DOHH2 (cell line): ENCODE measurements around the gene ZNG1A.

ENCODE experiments used
- H3F3A ChIP-seq: fragments of 200-600 bp; sonication (generic), shearing (Covaris generic); 2 replicates; pipeline ENCODE4 v1.6.0; 2016; ENCODE audit warnings: antibody characterized with exemption, mild to moderate bottlenecking; ENCODE audit not compliant: control insufficient read depth, insufficient read depth
- H3K27ac ChIP-seq: fragments of 200-600 bp; sonication (generic); 2 replicates; pipeline ENCODE4 v1.5.1; 2014; ENCODE audit warnings: low read depth, mild to moderate bottlenecking, low read length, moderate library complexity
- H3K27me3 ChIP-seq: fragments of 200-600 bp; sonication (generic); 2 replicates; pipeline ENCODE4 v1.6.1; 2014; ENCODE audit warnings: mild to moderate bottlenecking, low read length, mixed read lengths; ENCODE audit not compliant: control insufficient read depth
- H3K36me3 ChIP-seq: fragments of 200-600 bp; sonication (generic); 2 replicates; pipeline ENCODE4 v1.6.1; 2014; ENCODE audit warnings: mild to moderate bottlenecking, low read length, moderate library complexity, mixed read lengths; ENCODE audit not compliant: control insufficient read depth
- H3K4me1 ChIP-seq: fragments of 200-600 bp; sonication (generic); 2 replicates; pipeline ENCODE4 v1.6.1; 2014; ENCODE audit warnings: mild to moderate bottlenecking, low read length, mixed read lengths; ENCODE audit not compliant: control insufficient read depth
- H3K4me2 ChIP-seq: fragments of 200-600 bp; sonication (generic); 2 replicates; pipeline ENCODE4 v1.6.0; 2014; ENCODE audit warnings: mild to moderate bottlenecking, low read length, moderate library complexity
- H3K4me3 ChIP-seq: fragments of 200-600 bp; sonication (generic); 2 replicates; pipeline ENCODE4 v1.5.1; 2014; ENCODE audit warnings: mild to moderate bottlenecking, low read length, mixed read lengths
- H3K79me2 ChIP-seq: fragments of 200-600 bp; sonication (generic); 2 replicates; pipeline ENCODE4 v1.6.1; 2014; ENCODE audit warnings: mild to moderate bottlenecking, low read length, mixed read lengths; ENCODE audit not compliant: control insufficient read depth
- H3K9me2 ChIP-seq: fragments of 200-600 bp; sonication (generic); replicated peaks from 2 replicates; pipeline ENCODE4 v1.6.1; 2014; ENCODE audit warnings: mild to moderate bottlenecking, low read length, mixed read lengths; ENCODE audit not compliant: control insufficient read depth
- H3K9me3 ChIP-seq: fragments of 200-600 bp; sonication (generic); 2 replicates; pipeline ENCODE4 v1.6.1; 2014; ENCODE audit warnings: antibody characterized with exemption, low read length, mixed read lengths; ENCODE audit not compliant: control insufficient read depth, insufficient read depth
- H4K20me1 ChIP-seq: fragments of 200-600 bp; sonication (generic); 2 replicates; pipeline ENCODE4 v1.6.0; 2014; ENCODE audit warnings: low read depth, mild to moderate bottlenecking, antibody characterized with exemption, low read length, moderate library complexity; ENCODE audit not compliant: control insufficient read depth, insufficient read depth
- EZH2phosphoT487 ChIP-seq: fragments of 200-600 bp; sonication (generic); IDR thresholded peaks from 2 replicates; pipeline ENCODE4 v1.6.1; 2017; ENCODE audit warnings: borderline replicate concordance, mild to moderate bottlenecking, antibody characterized with exemption, low read length, moderate library complexity, mixed read lengths
- TF ChIP-seq, protein P1 (sequence below): fragments of 200-600 bp; sonication (generic); IDR thresholded peaks from one replicate; pipeline ENCODE4 v1.5.1; 2014; ENCODE audit warnings: antibody characterized with exemption, mild to moderate bottlenecking, low read depth, low read length; ENCODE audit not compliant: poor library complexity, severe bottlenecking

ZNG1A gene

DNA sequence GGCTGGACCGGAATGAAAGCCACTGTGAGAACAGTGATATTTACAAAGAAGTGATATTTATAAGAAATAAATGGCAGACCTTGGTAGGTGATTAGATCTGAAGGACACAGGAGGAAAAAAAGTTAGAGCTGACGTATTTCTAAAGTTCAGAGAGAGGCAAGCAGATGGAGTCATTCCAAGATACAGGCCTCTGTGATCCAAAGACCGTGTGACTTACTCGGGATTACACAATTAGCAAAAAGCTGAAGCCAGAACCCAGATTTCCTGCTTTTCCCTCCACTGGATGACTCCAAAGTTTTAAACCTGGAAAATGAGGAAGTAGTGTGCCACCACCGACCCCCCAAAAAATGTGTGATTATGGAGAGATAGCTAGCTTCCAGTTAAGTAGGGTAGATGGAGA is 32.7 kb upstream of the ZNG1A start:
- H3K27me3 ChIP-seq: no peaks in the 10 kb centered on the region
- H3K4me1 ChIP-seq: peaks cover 20% of the 10 kb centered on the region
- no peak overlapping the region for H3K4me2 ChIP-seq
- peaks cover 6% of the 10 kb centered on the region; the same call in 1 of the 2 replicates for H3F3A ChIP-seq
- no peak overlapping the region for H3K4me3 ChIP-seq
- H4K20me1 ChIP-seq: no peaks in the 10 kb centered on the region
- no peak overlapping the region for H3K27ac ChIP-seq
- H3K9me3 ChIP-seq: no peaks in the 10 kb centered on the region
- no peaks in the 10 kb centered on the region for H3K36me3 ChIP-seq
- no peaks in the 10 kb centered on the region for H3K9me2 ChIP-seq
- H3K79me2 ChIP-seq: peaks cover 7% of the 10 kb centered on the region
- TF ChIP-seq, protein P1, sequence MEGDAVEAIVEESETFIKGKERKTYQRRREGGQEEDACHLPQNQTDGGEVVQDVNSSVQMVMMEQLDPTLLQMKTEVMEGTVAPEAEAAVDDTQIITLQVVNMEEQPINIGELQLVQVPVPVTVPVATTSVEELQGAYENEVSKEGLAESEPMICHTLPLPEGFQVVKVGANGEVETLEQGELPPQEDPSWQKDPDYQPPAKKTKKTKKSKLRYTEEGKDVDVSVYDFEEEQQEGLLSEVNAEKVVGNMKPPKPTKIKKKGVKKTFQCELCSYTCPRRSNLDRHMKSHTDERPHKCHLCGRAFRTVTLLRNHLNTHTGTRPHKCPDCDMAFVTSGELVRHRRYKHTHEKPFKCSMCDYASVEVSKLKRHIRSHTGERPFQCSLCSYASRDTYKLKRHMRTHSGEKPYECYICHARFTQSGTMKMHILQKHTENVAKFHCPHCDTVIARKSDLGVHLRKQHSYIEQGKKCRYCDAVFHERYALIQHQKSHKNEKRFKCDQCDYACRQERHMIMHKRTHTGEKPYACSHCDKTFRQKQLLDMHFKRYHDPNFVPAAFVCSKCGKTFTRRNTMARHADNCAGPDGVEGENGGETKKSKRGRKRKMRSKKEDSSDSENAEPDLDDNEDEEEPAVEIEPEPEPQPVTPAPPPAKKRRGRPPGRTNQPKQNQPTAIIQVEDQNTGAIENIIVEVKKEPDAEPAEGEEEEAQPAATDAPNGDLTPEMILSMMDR: no peak

DNA sequence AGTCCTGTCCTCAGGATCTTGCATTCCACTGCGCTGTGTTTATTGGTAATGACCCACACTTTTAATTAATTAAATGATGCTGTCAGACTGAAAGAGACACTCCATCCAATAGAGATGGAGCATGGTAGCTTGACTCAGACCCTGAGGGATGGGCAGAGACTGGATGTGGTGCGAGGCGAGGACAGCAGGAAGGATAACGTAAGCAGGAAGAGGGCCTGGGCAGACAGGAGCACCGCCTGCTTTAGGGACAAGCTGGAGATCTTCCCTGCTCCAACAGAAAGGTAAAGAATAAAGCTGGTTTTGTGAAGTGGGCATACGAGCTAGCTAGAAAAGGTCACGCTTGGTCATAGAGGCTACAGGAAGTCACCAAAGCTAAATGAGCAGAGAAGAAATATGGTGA is 32.2 kb upstream of the ZNG1A start:
- Histone ChIP-seq H3K9me2 (no peaks in the 10 kb centered on the region), H3K27ac (no peak overlapping the region), H3K36me3 (no peaks in the 10 kb centered on the region), H3K4me3 (no peak overlapping the region), H3K79me2 (peaks cover 4% of the 10 kb centered on the region; the same call in 1 of the 2 replicates), H3F3A (peaks cover 6% of the 10 kb centered on the region; the same call in 1 of the 2 replicates), H3K9me3 (no peaks in the 10 kb centered on the region), H3K4me2 (no peak overlapping the region), H3K4me1 (peaks cover 14% of the 10 kb centered on the region), H3K27me3 (no peaks in the 10 kb centered on the region), H4K20me1 (no peaks in the 10 kb centered on the region)
- TF ChIP-seq EZH2phosphoT487: no peak
- TF ChIP-seq, protein P1: no peak

DNA sequence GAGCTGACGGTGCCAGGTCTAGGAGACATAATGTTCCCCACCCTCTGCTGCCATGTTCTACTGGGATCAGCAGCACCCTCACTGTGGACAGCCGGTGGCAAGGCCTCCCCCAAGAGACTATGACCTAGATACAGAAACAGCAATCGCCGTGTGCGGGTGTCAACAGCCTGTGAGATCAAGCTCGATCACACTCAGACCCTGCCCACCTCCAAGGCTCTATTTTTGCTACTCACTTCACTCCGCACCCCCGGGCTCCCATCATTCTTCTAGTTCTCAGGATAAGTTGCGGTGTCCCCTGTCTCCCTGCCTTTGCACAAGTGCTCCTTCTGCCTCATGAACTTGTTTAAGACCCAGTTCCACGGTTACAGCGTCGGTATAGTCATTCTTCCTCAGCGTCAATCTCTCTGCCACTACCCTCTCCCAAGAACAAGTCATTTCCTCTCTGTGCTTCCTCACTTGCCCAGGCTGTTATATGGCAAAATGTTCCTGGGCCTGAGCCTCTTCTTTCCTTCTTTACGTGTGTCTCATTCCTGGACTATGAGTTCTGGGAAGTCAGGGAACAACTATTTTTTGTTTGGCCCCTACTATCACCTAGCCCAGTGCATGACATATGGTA is 30.4 kb upstream of the ZNG1A start:
- Histone ChIP-seq H3K4me2 (no peak overlapping the region), H3K4me1 (peaks cover 3% of the 10 kb centered on the region), H4K20me1 (no peaks in the 10 kb centered on the region), H3K27ac (no peak overlapping the region), H3F3A (peaks cover 6% of the 10 kb centered on the region; the same call in 1 of the 2 replicates), H3K36me3 (no peaks in the 10 kb centered on the region), H3K9me2 (no peaks in the 10 kb centered on the region), H3K9me3 (no peaks in the 10 kb centered on the region), H3K79me2 (no peaks in the 10 kb centered on the region), H3K4me3 (no peak overlapping the region), H3K27me3 (no peaks in the 10 kb centered on the region)
- no peak for TF ChIP-seq EZH2phosphoT487
- TF ChIP-seq, protein P1: no peak
